ENCODE measurements around the gene NAALADL2.

The NAALADL2 gene

GRCh38 chr3:175713268-175713667 is 854.1 kb downstream of the NAALADL2 start:
- DNase-seq (ENCODE audit: low read depth) = no peak
- no peak overlapping the region for H3K4me3 ChIP-seq (ENCODE audit: low read length)
- TF ChIP-seq CTCF (conservative IDR thresholded peaks at IDR 0.05; ENCODE audit: low read depth, low read length) = no peak

DNA sequence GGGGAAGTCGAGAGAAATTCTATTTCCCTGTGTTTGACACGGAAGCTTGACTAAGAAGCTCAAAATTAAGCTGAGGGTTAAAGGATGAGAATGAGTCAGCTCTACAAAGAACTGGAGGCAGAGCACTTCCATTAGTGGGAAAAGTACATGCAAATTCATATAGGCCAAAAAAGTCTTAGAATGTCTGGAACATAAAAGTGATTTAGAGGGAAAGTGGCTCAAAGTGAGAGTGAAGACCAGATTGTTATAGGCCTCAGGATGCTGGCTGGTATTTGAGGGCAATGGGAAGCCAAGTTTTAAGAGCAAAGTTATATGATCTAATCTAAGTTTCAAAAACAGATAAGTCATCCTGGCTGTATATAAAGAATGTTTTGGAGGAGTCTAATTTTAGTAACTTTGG is 857.3 kb downstream of the NAALADL2 start:
- TF ChIP-seq CTCF (conservative IDR thresholded peaks at IDR 0.05; ENCODE audit: low read depth, low read length) = no peak
- no peak overlapping the region for H3K4me3 ChIP-seq (ENCODE audit: low read length)
- DNase-seq (ENCODE audit: low read depth) = no peak

GRCh38 chr3:175726228-175726627 is 867.1 kb downstream of the NAALADL2 start:
- H3K4me3 ChIP-seq (ENCODE audit: low read length) = no peak overlapping the region
- no peak for TF ChIP-seq CTCF (conservative IDR thresholded peaks at IDR 0.05; ENCODE audit: low read depth, low read length)
- no peak for DNase-seq (ENCODE audit: low read depth)

- DNase-seq (ENCODE audit: low read depth) = no peak
- H3K4me3 ChIP-seq (ENCODE audit: low read length) = no peak overlapping the region
- no peak for TF ChIP-seq CTCF (conservative IDR thresholded peaks at IDR 0.05; ENCODE audit: low read depth, low read length)
Observed at GRCh38 chr3:175728566-175728965, 869.4 kb downstream of the NAALADL2 start.

DNA sequence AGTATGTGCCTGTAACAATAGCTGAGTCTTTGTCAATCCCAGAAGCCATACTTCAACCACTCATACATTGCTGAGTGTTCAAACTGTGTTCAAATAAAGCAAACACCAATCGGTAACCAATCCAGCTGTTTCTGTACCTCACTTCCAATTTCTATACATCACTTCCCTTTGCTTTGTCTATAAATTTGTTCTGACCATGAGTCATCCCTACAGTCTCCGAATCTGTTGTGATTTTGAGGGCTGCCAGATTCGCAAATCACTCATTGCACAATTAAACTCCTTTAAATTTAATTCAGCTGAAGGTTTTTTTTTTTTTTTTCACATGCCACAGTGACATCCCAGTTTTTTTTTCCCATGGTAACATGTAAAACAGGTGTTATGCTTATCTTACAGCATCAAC is 870.3 kb downstream of the NAALADL2 start:
- H3K4me3 ChIP-seq (ENCODE audit: low read length) = no peak overlapping the region
- no peak for DNase-seq (ENCODE audit: low read depth)
- TF ChIP-seq CTCF (conservative IDR thresholded peaks at IDR 0.05; ENCODE audit: low read depth, low read length) = no peak

GRCh38 chr3:175731543-175731942 is 872.4 kb downstream of the NAALADL2 start:
- no peak overlapping the region for H3K4me3 ChIP-seq (ENCODE audit: low read length)
- no peak for DNase-seq (ENCODE audit: low read depth)
- TF ChIP-seq CTCF (conservative IDR thresholded peaks at IDR 0.05; ENCODE audit: low read depth, low read length) = no peak

GRCh38 chr3:175732017-175732416 is 872.9 kb downstream of the NAALADL2 start:
- no peak overlapping the region for H3K4me3 ChIP-seq (ENCODE audit: low read length)
- no peak for DNase-seq (ENCODE audit: low read depth)
- TF ChIP-seq CTCF (conservative IDR thresholded peaks at IDR 0.05; ENCODE audit: low read depth, low read length) = no peak

Data from retinal pigment epithelial cell (primary cell).